ENCODE measurements around the gene FAM168A. TPM values are rescaled to one million over a fixed set of nuclear protein-coding genes. Genes with fewer than 3 reads are reported as not detected.
A peak's percentile ranks its signal among the peaks of the same experiment; 100 is the strongest.

FAM168A gene
- total and polyA plus RNA-seq, 9 of the 15 experiments (the other 6 are each of a cell fraction or from before 2014, with no cell fraction given) = 0.44 to 7.2 (median 2.9) TPM

GRCh38 chr11:73404048-73404447 is 193.9 kb downstream of the FAM168A start (continued):
- no peak for TF ChIP-seq MTA3 (IDR thresholded peaks at IDR 0.05; ENCODE audit: borderline replicate concordance)
- TF ChIP-seq SOX6 (IDR thresholded peaks at IDR 0.05) = no peak
- no peak for TF ChIP-seq TFAP4 (CRISPR knock-in tag; IDR thresholded peaks at IDR 0.05; ENCODE audit: borderline replicate concordance)
- 0 out of 3 replicates have a peak, but pooled peaks of 1 of the 2 experiments have one; percentile 26 for TF ChIP-seq CBX3 (IDR thresholded peaks at IDR 0.05; ENCODE audit: borderline replicate concordance in 1 of 2, low read length in 2 of 2)
- peak; percentile 49 for TF ChIP-seq JUND (IDR thresholded peaks at IDR 0.05; ENCODE audit: borderline replicate concordance, low read depth, low read length)
- TF ChIP-seq JUND (tag; IDR thresholded peaks at IDR 0.05; ENCODE audit: borderline replicate concordance, low read depth, low read length) = no peak
- peak; percentile 50 for TF ChIP-seq L3MBTL2 (IDR thresholded peaks at IDR 0.05)
- peak; percentile 80 to 83 (median 81) for TF ChIP-seq CTCF (IDR thresholded peaks at IDR 0.05 in 2 of 3, conservative IDR thresholded peaks at IDR 0.05 in 1 of 3; ENCODE audit: insufficient read depth in 2 of 3, low read depth in 1 of 3, low read length in 3 of 3)
- TF ChIP-seq ZNF655 (CRISPR knock-in tag; IDR thresholded peaks at IDR 0.05) = no peak
- no peak for TF ChIP-seq TRIM28 (IDR thresholded peaks at IDR 0.05)
- no peak for TF ChIP-seq PBX2 (CRISPR knock-in tag; IDR thresholded peaks at IDR 0.05; ENCODE audit: low read depth)
- peak; percentile 27 for TF ChIP-seq PBX2 (tag; conservative IDR thresholded peaks at IDR 0.05; ENCODE audit: low read depth)
- no peak for TF ChIP-seq SIN3A (IDR thresholded peaks at IDR 0.05; ENCODE audit: borderline replicate concordance in 2 of 2, control insufficient read depth in 1 of 2, low read depth in 2 of 2, low read length in 2 of 2)
- TF ChIP-seq ZBTB33 (CRISPR knock-in tag; IDR thresholded peaks at IDR 0.05) = peak; percentile 96
- no peak for TF ChIP-seq ZFP36 (IDR thresholded peaks at IDR 0.05; ENCODE audit: low read depth, low read length, partially characterized antibody)
- no peak for TF ChIP-seq GATAD2A (IDR thresholded peaks at IDR 0.05)
- no peak for TF ChIP-seq ID3 (CRISPR knock-in tag; IDR thresholded peaks at IDR 0.05)
- TF ChIP-seq ID3 (tag; IDR thresholded peaks at IDR 0.05) = 0 out of 2 replicates have a peak, but pooled peaks have one; percentile 16
- 0 out of 4 replicates have a peak, but pooled peaks of 1 of the 2 experiments have one; percentile 31 for TF ChIP-seq RCOR1 (IDR thresholded peaks at IDR 0.05; ENCODE audit: borderline replicate concordance in 1 of 2, low read depth in 2 of 2, low read length in 2 of 2)
